ENCODE results near the gene ACACA. TPM values are rescaled to one million over a fixed set of nuclear protein-coding genes. Genes with fewer than 3 reads are reported as not detected.

Gene ACACA
- total RNA-seq, 4 donors from 2014 or later, result 30.0 to 69.7 (median 49.9) TPM

GRCh38 chr17:37292429-37293139 is 114.1 kb downstream of the ACACA start:
- no peak overlapping the region for H3K27ac ChIP-seq
- DNase-seq (ENCODE audit: low spot score in 2 of 2), result no peak
- H3K4me3 ChIP-seq, result no peak overlapping the region
- TF ChIP-seq POLR2A (IDR thresholded peaks at IDR 0.05) (no peak), EP300 (IDR thresholded peaks at IDR 0.05) (no peak)
- TF ChIP-seq, protein P1, sequence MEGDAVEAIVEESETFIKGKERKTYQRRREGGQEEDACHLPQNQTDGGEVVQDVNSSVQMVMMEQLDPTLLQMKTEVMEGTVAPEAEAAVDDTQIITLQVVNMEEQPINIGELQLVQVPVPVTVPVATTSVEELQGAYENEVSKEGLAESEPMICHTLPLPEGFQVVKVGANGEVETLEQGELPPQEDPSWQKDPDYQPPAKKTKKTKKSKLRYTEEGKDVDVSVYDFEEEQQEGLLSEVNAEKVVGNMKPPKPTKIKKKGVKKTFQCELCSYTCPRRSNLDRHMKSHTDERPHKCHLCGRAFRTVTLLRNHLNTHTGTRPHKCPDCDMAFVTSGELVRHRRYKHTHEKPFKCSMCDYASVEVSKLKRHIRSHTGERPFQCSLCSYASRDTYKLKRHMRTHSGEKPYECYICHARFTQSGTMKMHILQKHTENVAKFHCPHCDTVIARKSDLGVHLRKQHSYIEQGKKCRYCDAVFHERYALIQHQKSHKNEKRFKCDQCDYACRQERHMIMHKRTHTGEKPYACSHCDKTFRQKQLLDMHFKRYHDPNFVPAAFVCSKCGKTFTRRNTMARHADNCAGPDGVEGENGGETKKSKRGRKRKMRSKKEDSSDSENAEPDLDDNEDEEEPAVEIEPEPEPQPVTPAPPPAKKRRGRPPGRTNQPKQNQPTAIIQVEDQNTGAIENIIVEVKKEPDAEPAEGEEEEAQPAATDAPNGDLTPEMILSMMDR (IDR thresholded peaks at IDR 0.05), result no peak
- H3K36me3 ChIP-seq, result no peaks in the 10 kb centered on the region
- WGBS, 2 donors, result 75 to 79% methylated on average over 9 of the region's 9 CpGs
- H3K27me3 ChIP-seq, result no peaks in the 10 kb centered on the region
- H3K4me1 ChIP-seq, result peaks cover 0 to 5% (median 2%) of the 10 kb centered on the region in 4 donors
- H3K9me3 ChIP-seq, result no peaks in the 10 kb centered on the region

DNA sequence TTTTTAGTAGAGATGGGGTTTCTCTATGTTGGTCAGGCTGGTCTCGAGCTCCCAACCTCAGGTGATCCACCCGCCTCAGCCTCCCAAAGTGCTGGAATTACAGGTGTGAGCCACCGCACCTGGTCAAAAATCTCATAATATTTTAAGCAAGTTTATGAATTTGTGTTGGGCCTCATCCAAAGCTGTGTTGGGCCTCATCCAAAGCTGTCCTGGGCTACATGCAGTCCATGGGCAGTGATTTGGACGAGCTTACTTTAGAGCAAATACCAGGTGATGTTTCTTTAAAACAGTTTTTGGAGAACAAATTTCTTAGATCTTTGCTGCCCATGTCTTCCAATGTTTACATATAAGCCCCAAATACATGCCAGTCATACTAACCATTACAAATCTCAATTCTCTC is 115.3 kb downstream of the ACACA start:
- 91 to 94% methylated on average over 4 of the region's 4 CpGs for WGBS, 2 donors
- no peak for DNase-seq (ENCODE audit: low spot score in 2 of 2)
- Histone ChIP-seq H3K4me3 (no peak overlapping the region), H3K27ac (no peak overlapping the region), H3K9me3 (no peaks in the 10 kb centered on the region), H3K27me3 (no peaks in the 10 kb centered on the region), H3K36me3 (no peaks in the 10 kb centered on the region), H3K4me1 (peaks cover 0 to 5% (median 2%) of the 10 kb centered on the region in 4 donors)
- TF ChIP-seq, protein P1 (IDR thresholded peaks at IDR 0.05), result no peak
- TF ChIP-seq EP300 (IDR thresholded peaks at IDR 0.05) (no peak), POLR2A (IDR thresholded peaks at IDR 0.05) (no peak)

DNA sequence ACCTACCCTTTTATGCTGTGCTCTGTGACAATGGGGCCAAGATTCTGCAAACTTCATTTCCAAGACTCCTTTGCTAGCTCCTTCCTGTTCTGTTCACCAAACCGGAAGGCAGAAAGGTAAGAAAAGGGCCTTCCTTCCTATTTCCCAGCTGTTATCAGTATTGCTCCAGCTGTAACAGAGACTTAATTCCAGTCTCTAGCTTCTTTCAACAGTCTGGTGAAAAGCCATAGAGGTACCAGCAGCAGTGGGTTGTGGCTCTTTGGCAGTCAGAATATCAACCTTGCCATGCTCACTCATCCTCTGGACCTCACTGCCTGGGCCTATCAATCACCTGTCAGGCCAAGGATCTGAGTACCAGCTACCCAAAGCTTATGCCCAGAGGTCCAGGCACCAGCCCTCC is 120.2 kb downstream of the ACACA start:
- Histone ChIP-seq H3K27ac (no peak overlapping the region), H3K4me3 (no peak overlapping the region), H3K36me3 (peaks cover 0 to 19% (median 0%) of the 10 kb centered on the region in 3 donors), H3K9me3 (no peaks in the 10 kb centered on the region), H3K27me3 (no peaks in the 10 kb centered on the region), H3K4me1 (no peaks in the 10 kb centered on the region)
- no peak for DNase-seq (ENCODE audit: low spot score in 2 of 2)
- 86 to 89% methylated on average over 1 of the region's 1 CpG for WGBS, 2 donors
- TF ChIP-seq, protein P1 (IDR thresholded peaks at IDR 0.05), result no peak
- no peak for TF ChIP-seq POLR2A (IDR thresholded peaks at IDR 0.05)
- no peak for TF ChIP-seq EP300 (IDR thresholded peaks at IDR 0.05)

- Histone ChIP-seq H3K4me3 (no peak overlapping the region), H3K4me1 (no peaks in the 10 kb centered on the region), H3K27me3 (no peaks in the 10 kb centered on the region), H3K36me3 (peaks cover 0 to 23% (median 0%) of the 10 kb centered on the region in 3 donors), H3K27ac (no peak overlapping the region), H3K9me3 (no peaks in the 10 kb centered on the region)
- DNase-seq (ENCODE audit: low spot score in 2 of 2), result no peak
- TF ChIP-seq, protein P1 (IDR thresholded peaks at IDR 0.05), result no peak
- TF ChIP-seq POLR2A (IDR thresholded peaks at IDR 0.05) (no peak), EP300 (IDR thresholded peaks at IDR 0.05) (no peak)
- 58 to 73% methylated on average over 2 of the region's 2 CpGs for WGBS, 2 donors
Observed at GRCh38 chr17:37284191-37284590, 122.4 kb downstream of the ACACA start.

DNA sequence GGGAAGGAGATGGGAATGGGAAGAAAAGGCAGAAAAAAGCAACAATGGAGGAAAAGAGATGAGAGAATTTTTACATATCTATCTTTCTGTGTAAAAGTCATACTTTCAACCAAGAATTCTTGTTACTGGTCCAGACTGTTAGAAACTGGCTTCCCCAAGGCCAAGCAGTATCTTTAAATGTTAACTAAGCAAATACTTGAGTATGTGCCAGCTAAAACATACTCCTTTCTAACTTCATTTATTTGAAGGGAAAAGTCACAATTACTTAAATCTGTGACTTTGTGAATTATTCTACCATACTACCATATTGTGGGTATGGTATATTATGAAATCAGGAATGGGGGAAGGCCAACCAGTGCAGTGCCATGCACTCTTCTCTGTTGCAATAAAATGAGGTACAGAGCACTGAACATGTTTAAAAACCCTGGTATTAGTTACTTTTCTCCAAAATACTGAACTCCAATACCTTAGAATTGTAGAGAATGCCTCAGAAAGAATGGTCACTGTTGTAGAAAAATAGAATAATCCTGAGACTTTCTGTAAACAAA is 123.1 kb downstream of the ACACA start:
- no peak overlapping the region for H3K4me3 ChIP-seq
- peaks cover 0 to 23% (median 0%) of the 10 kb centered on the region in 3 donors for H3K36me3 ChIP-seq
- TF ChIP-seq EP300 (IDR thresholded peaks at IDR 0.05) (no peak), POLR2A (IDR thresholded peaks at IDR 0.05) (no peak)
- TF ChIP-seq, protein P1 (IDR thresholded peaks at IDR 0.05), result no peak
- no peak for DNase-seq (ENCODE audit: low spot score in 2 of 2)
- no peaks in the 10 kb centered on the region for H3K27me3 ChIP-seq
- no peaks in the 10 kb centered on the region for H3K4me1 ChIP-seq
- H3K27ac ChIP-seq, result no peak overlapping the region
- no peaks in the 10 kb centered on the region for H3K9me3 ChIP-seq

All from tibial nerve (tissue), 4 donors.